Measurements from ENCODE around the gene SERPINB8.
A peak's percentile ranks its signal among the peaks of the same experiment; 100 is the strongest.
"Not testable (repeated sequence)": the region's sequence is repeated elsewhere in the genome, so short reads cannot be mapped to it uniquely, and the experiment has no call there.

Gene SERPINB8

DNA sequence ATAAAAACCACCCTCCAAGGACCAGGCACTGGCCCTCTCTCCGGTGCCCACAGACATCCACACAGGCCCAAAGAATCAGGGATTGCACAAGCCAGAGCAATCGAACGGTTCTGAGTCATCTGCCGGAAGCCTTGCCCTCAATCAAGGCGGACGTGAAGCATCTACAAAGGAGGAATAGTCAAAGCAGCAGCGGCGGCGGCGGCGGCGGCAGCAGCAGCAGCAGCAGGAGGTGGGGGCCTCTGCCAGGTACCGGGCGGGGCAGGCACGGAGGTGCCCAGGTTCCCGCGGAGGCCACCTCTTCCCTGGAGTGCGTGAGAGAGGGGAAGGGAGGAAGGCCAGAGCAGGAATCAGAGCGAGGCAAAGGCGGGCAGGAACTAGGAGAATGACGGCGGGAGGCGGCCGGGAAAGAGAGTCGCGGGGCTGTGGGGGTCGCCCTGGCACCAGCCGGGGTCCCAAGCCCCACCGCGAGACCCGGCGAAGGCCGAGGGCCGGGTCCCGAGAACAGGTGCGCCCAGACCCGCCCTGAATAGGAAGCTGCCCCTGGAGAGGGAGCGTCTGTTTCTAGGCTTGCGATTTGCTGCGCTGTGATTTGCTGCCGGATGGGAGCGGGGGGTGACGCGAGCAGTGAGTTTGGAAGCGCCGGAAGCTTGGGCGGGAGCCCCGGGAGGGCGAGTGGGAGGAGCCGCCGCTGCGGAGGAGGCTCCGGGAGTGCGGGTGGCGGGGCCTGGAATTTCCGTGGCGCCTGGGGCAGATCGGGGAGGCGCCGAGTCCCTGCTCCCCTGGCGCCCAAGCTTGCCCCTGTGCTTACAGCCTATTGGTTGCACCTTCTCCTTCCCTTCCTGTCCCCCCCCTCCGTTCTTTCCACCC, at the start of gene SERPINB8:
TSS of gene SERPINB8 (plus strand) at position 140 of the 867 bp plus-strand sequence. CDS start 8,228 bp downstream, outside the sequence.
- peak; percentile 60 to 76 (median 70) for DNase-seq

GRCh38 chr18:63922049-63922448, 47.8 kb upstream of the SERPINB8 start:
- no peak for DNase-seq

DNA sequence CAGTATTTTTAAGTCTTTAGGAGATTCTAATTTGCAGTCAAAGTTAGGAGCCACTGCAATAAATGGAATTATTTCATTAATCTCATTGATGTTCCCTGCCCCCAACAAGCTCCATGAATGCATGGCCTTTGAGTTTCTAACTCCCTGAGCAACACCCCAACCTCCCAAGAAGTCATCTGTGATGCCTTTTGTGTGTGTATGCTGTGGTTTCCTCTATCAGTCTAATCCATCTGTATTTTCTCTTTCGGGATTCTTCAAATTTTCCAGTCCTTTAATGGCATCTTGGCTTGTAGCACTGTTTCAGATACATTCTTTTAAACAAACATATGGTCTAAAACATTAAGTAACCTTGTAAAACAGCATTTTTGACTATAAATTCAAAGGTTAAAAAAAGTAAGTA, 45.3 kb upstream of the SERPINB8 start:
- no peak for DNase-seq

DNA sequence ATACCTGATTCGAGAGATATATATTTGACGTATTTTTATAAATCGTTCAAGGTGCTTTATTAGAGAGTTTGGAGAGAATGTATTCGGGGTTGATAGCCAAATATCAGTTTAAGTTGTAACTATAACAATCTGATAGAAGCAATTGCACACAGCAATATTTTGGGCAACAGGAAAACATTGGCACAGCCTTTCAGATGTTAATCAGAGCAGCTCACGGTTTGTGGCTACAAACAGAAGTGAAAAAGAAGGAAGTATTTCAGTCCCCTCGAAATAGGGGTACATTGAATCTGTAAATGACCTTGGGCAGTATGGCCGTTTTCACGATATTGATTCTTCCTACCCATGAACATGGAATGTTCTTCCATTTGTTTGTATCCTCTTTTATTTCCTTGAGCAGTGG, 41.5 kb upstream of the SERPINB8 start:
- DNase-seq, result no peak

GRCh38 chr18:63929369-63929768, 40.5 kb upstream of the SERPINB8 start:
- DNase-seq, result not testable (repeated sequence)

DNA sequence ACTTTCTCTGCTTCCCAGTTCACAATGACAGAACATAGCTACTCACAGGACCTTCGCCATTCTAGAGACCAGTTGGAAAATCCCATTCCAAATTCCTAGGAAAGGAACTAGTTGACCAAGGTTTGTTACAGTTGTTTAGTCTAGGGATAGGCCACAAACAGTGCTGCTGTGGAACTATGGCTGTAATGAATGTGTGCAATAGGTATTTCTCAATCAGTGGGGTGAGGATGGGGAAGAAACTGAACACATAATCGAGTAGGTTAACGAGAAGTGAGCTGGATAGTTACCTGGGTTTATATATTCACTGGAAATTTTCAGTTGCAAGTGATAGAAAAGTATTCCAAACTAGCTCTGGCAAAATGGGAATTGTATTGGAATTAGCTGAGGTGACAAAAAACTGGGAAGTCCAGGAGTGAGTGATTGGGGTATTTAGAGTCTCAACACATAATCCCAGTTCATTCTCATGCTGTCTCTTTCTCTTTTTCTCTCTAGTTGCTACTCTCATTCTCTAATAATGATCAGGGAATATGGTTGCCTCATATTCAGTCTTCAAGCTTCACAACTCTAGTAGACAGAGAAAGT, 39.0 kb upstream of the SERPINB8 start:
- DNase-seq, result no peak

DNA sequence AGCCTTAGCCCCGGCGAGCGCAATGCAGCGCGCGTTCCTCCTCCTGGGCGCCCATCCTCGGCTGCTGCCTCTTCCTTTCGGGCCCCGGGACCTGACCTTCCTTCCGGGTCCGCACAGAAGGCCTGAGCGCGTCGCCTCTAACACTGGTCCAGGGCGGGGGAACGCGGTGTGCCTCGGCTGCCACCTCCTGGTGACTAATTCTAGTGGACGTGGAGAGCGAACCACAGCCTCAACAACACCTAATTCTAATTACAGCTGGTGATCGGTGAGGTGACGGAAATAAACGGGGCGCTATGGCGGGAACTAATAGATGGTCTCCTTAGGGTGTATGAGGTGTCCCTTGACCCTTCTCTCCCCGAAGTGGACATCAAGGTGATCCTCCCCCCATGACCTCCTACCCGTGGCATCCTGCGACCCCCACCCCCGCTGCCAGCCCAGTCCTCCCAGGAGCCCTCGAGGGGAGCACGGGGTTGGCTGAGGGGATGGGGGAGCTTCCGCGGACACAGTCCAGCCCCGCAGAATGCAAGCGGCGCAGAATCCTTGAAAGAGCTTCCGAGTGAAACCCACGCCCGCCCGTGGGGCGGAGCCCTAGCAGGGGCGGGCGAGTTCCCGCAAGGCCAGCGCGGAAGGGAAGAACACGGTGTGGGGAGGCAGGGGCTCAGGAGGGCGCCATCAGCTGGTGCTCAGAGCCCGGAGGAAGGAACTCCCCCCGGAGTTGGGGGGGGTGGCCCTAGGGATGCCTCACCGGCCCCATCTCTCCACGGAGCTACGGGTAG, 33.5 kb upstream of the SERPINB8 start:
- DNase-seq, result peak in 3 of 6 experiments; percentile 1 to 6 (median 3)

GRCh38 chr18:63936932-63937393, 32.9 kb upstream of the SERPINB8 start:
- no peak for DNase-seq

DNA sequence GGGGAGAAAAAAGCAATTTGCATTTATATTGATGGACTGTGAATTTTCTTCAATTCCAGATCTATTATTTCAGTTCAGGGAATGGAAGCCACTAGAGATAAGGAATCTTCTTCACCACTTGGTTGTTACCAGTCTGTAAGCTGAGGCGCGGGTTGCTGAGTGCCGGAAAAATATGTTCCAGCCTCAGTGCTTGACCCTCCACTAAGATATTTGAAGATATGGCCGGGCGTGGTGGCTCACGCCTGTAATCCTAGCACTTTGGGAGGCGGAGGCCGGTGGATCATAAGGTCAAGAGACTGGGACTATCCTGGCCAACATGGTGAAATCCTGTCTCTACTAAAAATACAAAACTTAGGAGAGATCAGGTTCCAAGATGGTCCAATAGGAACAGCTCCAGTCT, 29.9 kb upstream of the SERPINB8 start:
- no peak for DNase-seq

DNA sequence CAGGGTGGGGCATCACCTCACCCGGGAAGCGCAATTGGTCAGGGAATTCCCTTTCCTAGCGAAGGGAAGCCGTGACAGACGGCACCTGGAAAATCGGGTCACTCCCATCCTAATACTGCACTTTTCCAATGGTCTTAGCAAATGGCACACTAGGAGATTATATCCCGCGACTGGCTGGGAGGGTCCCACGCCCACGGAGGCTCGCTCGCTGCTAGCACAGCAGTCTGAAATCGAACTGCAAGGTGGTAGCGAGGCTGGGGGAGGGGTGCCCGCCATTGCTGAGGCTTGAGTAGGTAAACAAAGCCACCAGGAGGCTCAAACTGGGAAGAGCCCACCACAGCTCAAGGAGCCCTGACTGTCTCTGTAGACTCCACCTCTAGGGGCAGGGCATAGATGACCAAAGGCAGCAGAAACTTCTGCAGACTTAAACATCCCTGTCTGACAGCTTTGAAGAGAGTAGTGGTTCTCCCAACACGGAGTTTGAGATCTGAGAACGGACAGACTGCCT, 29.3 kb upstream of the SERPINB8 start:
- not testable (repeated sequence) for DNase-seq

- no peak for DNase-seq
Measured at GRCh38 chr18:63947051-63947790, 22.7 kb upstream of the SERPINB8 start.

DNA sequence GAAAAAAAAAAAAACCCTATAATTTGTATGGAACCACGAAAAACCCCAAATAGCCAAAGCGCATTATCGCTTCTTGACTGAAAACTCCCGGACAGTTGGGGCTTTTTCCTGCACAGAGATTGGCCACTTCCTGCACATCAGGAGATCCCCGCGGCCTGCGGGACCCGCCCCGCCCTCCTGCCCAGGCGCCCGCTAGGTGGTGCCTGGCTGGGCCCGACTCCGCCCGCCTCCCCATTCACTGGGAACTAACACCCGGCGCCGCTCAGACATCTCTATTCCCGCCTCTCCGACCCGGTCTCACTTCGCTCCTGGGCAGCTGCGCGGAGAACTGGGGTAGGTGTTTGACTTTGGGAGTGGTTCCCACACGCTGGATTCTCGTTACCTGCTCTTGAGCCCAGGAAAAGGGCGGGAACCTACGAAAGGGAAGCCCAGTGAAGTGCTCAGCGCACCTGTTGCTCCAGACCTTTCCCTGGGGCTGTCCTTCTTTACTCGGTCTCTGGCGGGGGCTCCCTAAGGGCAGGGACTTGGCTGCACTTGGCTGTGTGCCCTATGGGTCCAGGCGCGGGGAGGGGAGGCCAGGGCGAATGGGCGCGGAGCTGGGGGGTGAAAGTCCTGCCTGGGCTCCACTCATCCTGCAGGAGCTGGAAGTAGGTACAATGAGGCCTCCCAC, 20.7 kb upstream of the SERPINB8 start, which contains the start of gene HMSD:
TSS of gene HMSD (plus strand) at position 234 of the 670 bp plus-strand sequence. CDS start 4,155 bp downstream, outside the sequence.
- peak in 2 of 6 experiments; percentile 2 to 5 for DNase-seq

DNA sequence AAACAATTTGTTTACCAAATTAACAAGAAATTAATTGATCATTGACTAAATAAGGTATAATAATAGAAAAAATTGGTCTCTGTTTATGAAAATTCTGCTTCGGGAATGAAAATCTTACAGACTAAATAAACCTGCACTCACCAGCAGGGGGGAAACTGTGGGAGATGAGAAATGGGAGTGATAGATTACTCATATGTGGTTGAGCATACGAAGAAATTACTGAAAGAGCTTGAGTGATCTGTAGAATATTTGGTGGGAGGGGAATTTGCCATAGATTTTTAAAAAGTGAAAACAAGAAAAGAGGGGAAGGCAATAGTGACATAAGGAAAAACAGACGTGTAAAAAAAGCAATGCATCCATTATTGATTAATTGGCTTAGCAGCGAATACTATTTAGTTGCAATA, 18.6 kb upstream of the SERPINB8 start:
- no peak for DNase-seq

DNA sequence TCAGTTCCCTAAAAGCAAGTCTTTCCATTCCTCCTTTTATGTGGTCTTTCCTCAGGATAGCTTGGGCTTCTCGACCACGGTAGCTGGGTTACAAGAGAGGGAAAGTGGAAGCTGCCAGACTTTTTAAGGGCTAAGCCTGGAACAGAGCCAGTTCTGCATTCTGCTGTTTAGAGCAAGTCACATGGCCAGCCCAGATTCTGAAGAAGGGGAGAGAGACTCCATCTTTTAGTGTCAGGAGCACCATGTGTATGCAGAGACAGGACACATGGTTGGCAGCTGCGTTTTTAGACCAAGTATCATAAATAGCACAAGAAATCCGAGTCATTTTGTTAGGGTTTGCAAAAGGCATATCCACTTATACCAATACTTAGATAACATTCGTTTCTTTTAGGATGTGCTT, 16.1 kb upstream of the SERPINB8 start:
- no peak for DNase-seq

GRCh38 chr18:63956755-63957154, 13.1 kb upstream of the SERPINB8 start:
- no peak for DNase-seq

- no peak for DNase-seq
Measured at GRCh38 chr18:63960891-63961290, 9.0 kb upstream of the SERPINB8 start.

GRCh38 chr18:63961435-63961980, 8.4 kb upstream of the SERPINB8 start:
- no peak for DNase-seq

DNA sequence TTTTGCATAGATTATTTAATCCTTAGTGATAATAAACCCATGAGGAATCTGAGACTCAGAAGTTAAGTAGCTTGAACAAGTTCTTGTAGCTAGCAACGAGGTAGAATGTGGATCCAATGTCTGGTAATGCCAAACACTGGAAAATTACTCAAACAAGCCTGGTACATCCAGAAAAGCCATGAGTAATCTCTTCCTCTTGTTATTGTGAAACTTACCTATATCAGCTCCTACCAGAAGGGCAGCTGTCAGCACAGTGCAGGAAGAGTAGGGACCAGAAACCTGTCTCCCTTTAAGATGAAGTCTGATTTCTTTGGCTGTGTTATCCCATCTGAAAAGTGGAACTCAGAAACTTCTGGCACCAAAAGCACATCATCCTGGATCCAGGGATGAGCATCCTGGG, 7.7 kb upstream of the SERPINB8 start:
- DNase-seq, result no peak

GRCh38 chr18:63963615-63964256, 6.1 kb upstream of the SERPINB8 start:
- DNase-seq, result peak in 5 of 6 experiments; percentile 21 to 65 (median 36)

DNA sequence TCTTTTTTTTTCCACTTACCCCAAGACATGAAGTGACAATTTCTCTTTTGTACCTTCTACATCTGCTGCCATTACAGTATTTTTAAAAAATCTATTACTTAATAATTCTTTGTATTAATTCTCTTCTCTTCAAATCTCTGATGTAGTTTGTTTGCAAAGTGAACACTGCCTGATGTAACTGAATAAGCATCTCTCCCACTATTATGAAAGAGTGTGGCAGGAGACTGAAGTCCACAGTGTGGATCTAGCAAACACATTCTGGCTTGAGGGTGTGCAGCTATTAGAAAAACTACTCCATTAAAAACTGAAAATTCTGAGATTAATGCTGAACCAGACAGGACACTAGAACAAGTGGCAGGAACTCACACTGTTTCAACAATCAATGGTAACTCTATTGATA, 5.0 kb upstream of the SERPINB8 start:
- no peak for DNase-seq
